ENCODE results near the gene LYST.
"Not testable (repeated sequence)": the region's sequence is repeated elsewhere in the genome, so short reads cannot be mapped to it uniquely, and the experiment has no call there.

LYST gene

GRCh38 chr1:235650341-235651169 is 216.2 kb downstream of the LYST start:
- DNase-seq: no peak

- peak; percentile 66 for DNase-seq
These were observed 217.1 kb downstream of the LYST start, which contains the start of gene GNG4 for GRCh38 chr1:235649368-235650163. TSS of gene GNG4 (minus strand) at chr1:235649784. CDS start at chr1:235583838, 65,946 bp downstream.

GRCh38 chr1:235648954-235649367 is 217.7 kb downstream of the LYST start:
- peak; percentile 71 for DNase-seq

- DNase-seq: no peak
These were observed 218.2 kb downstream of the LYST start for GRCh38 chr1:235648407-235648907.

GRCh38 chr1:235647537-235647936 is 219.2 kb downstream of the LYST start:
- not testable (repeated sequence) for DNase-seq

GRCh38 chr1:235646463-235646862 is 220.2 kb downstream of the LYST start:
- no peak for DNase-seq

GRCh38 chr1:235644693-235645305 is 221.9 kb downstream of the LYST start:
- DNase-seq: no peak

GRCh38 chr1:235643837-235644692 is 222.6 kb downstream of the LYST start:
- no peak for DNase-seq

GRCh38 chr1:235642943-235643371 is 223.7 kb downstream of the LYST start:
- no peak for DNase-seq

GRCh38 chr1:235642011-235642942 is 224.4 kb downstream of the LYST start:
- DNase-seq: no peak

GRCh38 chr1:235640580-235640979 is 226.1 kb downstream of the LYST start:
- no peak for DNase-seq

- no peak for DNase-seq
These were observed 227.2 kb downstream of the LYST start for GRCh38 chr1:235639226-235640205.

- DNase-seq: not testable (repeated sequence)
These were observed 228.1 kb downstream of the LYST start for GRCh38 chr1:235638612-235639011.

- no peak for DNase-seq
These were observed 228.8 kb downstream of the LYST start for GRCh38 chr1:235637756-235638534.

- no peak for DNase-seq
These were observed 230.6 kb downstream of the LYST start for GRCh38 chr1:235635938-235636662.

- DNase-seq: no peak
These were observed 234.0 kb downstream of the LYST start for GRCh38 chr1:235632506-235633401.

- no peak for DNase-seq
These were observed 234.9 kb downstream of the LYST start for GRCh38 chr1:235631816-235632215.

All from left hindlimb (tissue), 1 donor.